HG02870 (cell line): ENCODE results near the gene TTLL6.
"Not testable (repeated sequence)": the region's sequence is repeated elsewhere in the genome, so short reads cannot be mapped to it uniquely, and the experiment has no call there.

Experiments
- ATAC-seq: cut with Tn5 transposase; IDR thresholded peaks from one replicate; pipeline ENCODE4 v1.9.1; 2021; ENCODE audit warnings: mild to moderate bottlenecking, moderate library complexity; ENCODE audit not compliant: unreplicated experiment

Gene TTLL6

DNA sequence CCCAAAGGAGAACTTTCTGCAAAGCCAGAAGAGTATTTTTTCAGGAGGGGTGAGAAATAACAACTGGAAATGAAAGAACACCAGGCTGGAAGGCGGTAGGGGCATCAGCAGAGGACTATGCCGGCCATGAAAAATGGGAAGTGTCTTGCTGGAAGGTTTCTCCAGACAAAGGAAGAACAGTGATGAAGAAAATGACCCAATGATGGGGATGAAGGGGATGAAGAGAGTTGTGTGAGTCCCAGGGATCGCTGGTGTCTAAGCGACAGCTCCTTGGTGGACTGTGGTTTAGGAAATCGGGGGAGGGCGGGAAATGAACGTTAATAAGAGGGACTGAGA, 623 bp downstream of the TTLL6 start:
- ATAC-seq: no peak

DNA sequence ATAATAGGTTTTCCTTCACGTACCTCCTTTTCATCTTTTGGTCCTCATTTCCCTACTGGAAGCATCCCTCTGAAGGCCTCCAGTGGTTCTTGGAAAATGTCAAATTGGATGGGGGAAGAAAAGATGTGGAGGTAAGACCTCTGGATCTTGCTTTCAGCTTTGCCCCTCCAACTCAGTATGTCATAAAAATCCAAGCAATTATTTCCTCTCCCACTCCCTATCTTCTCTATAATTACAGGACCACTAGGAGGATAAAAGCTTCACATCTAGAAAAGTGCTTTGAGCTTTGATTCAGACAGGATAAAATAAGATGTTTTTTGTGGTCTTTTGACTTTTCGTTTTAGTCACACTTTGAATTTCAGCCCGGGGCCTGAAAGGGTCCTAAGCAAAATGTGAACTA, 1.7 kb downstream of the TTLL6 start:
- no peak for ATAC-seq

DNA sequence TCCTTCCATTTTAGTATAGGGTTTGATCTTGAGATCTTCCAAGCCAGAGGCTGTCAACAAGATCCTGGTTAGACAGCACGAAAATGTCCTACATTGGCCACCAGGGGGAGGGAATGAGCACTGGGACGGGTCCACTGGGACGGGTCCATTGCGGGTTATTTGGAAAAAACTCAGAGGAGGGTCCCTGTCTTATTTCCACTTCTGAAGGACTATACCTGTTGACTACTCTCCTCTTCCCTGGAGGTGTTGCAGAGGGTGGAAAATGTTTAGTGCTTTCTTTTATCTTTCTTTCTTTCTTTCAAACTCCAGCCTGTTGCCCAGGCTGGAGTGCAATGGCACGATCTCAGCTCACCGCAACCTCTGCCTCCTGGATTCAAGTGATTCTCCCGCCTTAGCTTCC, 2.5 kb downstream of the TTLL6 start:
- ATAC-seq: no peak

DNA sequence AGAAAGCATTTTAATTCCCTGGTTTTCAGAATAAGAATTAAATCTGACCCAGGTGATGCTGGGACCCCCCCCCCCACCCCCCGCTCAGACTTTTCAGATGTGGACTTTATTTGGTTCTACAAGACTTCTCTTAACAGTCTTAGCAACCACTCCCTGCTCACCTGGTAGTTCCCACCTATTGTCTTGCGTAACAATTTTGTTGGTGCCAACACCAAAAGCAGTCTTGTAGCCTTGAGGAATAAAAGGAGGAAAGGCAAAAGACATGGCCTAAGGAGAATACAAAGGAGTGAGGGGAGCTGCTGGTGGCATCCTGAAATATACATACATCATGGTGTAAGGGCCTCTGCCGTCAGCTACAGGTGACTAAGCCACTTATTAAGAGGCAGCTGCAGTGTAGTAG, 5.0 kb downstream of the TTLL6 start:
- no peak for ATAC-seq

DNA sequence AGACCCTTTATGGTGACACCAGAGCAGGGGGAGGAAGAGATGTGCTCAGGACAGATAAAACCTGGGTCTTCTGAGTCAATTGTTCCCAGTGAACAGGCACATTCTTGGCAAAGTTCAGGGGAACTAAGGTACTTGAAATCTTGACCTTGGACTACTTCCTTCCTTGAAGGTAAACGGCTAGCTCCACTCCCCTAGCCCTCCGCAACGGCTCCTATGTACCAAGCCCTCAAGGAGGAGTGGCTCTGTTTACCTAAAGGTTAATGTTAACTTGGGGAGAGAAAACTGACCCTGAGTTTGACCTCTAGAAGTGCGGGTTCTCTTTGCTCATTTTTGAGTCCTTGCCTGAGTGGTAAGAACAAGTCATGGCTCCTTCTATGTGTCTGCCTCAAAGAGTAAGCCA, 7.8 kb downstream of the TTLL6 start:
- no peak for ATAC-seq

DNA sequence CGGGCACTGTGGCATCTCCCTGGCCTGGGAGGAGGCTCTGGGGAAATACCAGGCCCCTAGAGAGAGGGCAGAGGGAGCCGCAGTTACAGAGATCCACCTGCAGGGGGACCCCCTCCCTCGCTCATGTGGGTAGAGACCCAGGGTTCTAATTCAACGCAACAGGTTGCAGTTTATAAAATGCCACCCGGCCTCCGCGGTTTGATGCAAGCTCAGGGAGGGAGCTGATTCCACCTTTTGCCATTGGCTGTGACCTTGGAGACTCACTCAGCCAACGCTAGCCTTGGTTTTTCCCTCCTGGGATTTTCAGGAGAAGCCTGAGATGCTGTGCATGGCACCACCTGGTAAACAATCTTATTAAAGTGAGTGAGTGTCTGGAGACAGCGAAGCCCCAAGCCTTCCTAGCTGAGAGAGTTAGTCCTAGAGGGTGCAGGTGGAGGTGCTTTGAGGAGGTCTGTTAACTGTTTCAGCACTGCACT, 12.1 kb downstream of the TTLL6 start:
- no peak for ATAC-seq

DNA sequence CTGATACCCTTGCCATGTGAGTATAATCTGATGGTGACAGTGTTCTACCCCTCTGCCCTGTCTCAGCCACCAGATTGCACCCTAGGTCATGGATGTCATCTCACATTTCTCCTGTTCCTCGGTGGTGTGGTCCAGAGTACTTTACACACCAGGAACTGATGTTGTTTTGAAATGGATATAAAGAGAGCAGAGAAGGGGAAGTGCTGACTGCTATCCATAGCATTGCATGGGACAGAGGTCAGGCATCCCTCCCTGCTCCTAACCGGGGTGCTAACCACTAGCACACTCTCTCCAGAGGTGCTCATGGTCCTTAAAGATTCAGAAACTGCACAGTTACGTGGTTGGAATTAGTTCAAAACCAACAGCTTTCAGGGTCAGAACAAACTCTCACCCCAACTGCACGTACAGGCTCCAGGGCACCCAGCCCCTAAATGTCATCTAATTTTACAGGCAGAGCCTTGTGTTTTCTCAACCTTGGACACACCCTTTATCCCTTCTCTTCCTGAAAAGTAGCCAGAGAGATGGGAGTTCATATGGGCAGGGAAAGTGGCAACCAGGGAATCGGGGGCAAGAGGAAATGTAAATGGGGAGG, 16.3 kb downstream of the TTLL6 start:
- no peak for ATAC-seq

DNA sequence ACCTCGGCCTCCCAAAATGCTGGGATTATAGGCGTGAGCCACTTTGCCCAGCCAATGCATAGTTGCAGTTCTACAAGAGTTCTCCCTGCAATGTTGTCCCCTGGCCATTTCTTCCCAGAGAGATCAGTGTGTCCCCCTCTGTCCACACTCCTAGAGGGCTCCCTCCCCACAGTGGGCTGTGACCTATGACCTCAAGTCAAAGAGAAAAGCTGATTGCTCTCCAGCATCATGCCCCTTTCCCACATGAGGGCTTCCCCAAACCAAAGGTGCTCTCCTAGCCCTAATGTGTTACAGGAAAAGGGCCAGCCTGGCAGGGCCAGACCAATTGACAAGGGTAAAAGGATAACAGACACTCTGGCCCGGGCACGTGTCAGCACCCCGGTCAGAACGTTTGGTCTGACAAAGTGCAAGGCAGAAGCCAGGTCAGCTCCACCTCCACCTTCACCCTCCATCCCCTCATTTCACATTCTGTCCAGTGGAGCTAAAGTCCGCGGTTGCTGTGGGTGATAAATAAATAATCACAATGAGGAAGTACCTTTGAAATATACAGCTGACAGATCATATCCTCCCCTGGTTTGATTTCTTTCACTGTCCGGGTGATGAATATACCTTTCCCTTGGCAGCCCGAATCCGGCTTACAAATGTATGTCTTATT, 17.8 kb downstream of the TTLL6 start:
- ATAC-seq: no peak

DNA sequence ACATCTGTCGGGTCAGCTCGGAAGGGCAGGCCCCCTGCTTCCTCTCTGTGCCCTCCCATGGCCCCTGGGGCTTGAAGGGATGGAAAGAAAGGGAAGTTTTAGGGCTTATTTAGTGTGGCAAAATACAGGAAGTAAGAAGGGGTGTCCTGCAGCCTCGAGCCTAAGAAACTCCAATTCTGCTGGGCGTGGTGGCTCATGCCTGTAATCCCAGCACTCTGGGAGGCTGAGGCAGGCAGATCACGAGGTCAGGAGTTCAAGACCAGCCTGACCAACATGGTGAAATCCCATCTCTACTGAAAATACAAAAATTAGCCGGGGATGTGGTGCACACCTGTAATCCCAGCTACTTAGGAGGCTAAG, 20.9 kb downstream of the TTLL6 start:
- ATAC-seq: not testable (repeated sequence)

DNA sequence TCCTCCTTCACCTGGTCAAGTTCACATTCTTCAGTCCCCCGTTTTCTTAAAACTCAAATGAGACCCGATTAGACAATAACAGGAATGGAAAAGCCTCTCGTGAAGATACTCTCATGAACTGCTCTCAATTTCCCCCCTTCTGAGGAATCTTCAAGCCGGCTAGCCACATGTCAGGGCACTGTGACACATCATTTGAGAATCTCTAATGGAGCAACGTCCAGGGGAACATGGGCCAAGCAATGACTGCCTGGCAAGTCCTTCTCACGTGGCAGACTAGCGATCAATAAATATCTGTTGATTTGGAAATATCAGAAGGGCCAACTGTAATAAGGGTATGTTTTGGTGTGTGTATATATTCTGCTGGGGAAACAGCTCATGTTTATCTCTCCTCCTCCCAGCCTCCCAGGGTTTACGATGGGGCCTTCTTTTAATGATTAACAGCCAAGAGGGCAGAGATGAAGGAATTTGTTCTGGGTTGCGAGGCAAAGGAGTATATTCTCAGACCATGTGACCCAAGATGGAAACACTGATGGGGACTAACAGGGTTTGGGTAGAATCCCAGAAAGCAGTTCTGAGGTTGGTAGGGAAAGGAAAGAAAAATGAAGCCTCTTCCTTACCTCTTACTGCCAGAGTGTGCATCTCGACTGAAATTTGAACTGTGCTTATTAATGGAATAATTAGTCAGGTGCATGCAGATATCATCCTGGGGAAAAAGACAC, 21.4 kb downstream of the TTLL6 start:
- no peak for ATAC-seq

DNA sequence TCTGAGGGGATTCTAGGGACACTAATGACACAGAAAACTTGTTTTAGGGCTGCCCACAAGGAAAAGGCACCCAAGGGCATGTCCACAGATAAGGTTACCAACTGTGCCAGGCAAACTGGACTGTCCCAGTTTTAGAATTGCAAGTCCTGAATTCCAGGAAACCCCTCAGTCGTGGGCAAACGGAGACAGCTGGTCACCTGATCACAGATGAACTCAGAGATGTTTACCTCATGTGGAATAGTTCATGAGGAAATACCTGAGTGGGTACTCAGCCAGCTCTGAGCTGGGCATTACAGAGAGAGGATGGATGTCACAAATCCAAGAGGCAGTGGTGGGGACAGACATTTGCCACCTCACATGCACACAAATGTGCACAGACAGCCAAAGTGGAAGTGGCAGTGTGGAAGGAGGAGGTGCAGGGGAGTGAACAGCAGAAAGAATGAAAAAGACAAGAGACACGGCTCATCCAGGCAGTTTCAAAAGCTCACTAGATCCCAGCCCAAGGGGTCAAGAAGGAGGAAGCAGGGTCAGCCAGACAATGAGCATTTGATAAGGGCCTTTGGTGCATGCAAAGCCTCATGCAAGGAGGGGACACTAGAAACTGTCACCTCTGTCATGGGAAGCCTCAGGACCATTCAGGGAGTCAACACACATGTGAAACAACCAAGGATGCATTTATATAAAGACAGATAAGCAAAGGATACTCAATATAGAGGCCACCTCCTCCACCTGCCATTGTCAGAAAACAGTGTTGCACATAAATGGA, 24.8 kb downstream of the TTLL6 start:
- ATAC-seq: no peak

DNA sequence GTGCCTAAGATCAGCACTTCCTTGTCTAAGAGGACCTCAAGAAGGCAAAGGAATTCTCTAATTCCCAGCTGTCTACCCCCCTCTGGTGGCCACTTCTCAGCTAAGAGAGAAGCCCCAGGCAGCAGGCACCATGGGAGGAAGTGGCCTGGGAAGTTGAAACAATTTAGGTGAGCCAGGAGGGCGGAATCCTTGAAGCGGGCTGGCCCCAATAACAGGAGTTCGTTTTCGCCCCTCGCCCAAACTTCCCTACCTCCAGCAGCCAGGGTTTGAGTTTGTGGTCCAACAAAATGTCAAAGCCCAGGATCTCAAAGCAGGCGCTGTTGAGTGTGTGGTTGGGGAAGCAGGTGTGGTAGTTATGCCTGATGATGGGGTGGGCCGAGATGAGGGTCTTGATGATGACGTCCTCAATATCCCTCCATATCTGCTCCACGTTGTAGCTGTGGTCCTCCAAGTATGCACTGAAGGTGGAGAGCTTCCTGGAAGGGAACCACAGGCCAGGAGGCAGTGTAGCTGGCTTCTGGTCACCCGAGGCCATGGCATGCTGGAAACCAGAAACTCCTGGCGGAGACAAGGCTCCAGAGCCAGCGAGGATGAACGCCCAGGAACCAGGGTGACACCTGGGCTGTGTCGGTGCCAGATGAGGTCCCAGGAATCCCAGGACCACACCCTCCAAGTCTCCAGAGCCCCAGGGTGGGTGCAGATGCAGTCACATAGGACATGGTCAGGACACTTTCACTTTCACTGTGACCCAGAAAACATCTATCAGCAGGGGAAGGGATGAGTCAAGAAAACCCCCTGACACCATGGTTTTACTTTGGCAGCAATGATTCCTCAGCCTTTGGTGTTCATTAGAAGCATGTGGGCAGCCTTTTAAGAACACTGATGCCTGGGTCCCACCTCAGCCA, 25.6 kb downstream of the TTLL6 start:
- no peak for ATAC-seq

DNA sequence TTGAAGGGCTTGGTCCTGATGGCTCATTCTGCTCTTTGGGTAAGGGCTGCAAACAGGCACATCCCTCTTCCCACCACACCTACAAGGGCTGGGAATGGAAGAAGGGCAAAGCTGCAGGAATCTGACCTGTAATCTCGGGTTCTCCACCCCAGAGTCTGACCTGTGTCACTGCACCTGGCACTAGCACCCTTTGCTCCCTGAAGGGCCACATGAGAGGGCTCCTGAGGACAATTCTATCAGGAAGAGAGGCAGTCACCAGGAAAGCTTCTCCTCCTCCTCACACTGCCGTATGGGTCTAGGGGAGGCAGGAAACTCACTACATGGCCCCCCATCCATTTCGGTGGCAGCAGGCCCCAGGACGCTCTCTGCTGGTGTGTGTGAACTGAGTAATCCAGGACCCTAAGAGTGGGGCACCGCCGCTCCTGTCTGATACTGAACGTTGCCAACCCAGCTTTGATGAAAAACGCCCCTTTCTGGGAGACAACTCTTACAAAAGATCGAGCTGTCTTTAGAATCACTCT, 26.4 kb downstream of the TTLL6 start:
- ATAC-seq: no peak

DNA sequence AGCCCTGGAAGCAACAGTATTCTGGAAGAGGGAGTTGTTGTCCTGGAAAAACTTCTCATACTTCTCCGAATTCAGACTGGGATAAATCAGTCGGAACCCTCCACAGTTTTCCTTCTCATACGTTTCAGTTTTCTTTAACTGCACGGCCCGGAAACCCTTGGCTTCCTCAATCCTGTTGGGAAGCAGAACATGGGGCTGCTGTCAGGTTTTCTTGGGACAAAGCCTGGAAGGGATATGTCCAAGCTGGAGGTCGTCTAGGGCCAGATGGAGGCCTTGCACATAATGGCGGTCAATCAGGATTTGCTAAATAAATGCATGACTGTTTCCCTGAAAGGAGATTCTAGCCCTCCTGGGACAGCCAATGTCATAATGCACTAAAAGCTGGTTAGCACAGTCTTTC, 29.2 kb downstream of the TTLL6 start:
- ATAC-seq: no peak

DNA sequence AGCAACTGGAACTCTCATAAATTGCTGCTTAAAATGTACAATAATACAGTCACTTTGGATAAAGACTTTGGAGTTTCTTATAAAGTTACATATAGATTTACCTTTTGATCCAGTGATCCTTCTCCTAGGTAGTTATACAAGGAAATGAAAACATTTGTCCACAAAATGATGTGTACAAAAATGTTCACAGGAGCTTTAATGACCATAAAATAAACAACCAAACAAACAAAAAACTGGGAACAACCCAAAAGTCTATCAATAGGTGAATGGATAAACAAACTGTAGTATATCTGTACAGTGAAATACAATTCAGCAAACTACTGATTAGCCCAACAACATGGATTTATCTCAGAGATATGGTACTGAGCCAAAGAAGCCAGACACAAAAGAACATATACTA, 37.6 kb downstream of the TTLL6 start:
- no peak for ATAC-seq

DNA sequence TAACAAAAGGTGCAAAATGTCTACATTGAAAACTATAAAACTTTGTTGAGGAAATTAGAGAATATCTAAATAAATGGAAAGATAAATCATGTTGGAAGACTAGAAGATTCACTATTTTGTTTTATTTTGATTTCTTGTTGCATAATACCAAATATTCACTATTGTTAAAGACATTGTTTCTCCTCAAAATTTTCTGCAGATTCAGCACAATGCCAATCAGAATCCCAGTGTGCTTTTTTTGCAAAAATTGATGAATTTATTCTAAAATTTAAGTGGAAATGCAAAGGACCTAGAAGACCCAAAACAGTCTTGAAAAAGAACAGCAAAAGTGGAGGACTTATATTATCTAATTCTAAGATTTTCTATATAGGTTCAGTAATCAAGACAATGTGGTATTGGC, 40.4 kb downstream of the TTLL6 start:
- ATAC-seq: no peak

DNA sequence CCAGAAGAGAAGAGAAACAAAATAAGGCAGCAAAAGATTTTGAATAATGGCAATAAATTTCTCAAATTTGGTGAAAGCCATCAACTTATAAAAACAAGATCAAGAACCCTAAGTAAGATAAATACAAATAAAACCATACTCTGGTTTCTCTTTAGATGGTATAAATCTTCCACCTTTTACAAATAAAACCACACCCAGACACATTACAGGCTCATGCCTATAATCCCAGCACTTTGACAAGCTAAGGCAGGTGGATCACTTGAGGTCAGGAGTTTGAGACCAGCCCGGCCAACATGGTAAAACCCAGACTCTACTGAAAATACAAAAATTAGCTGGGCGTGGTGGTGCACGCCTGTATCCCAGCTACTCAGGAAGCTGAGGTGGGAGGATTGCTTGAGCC, 43.8 kb downstream of the TTLL6 start:
- ATAC-seq: no peak

DNA sequence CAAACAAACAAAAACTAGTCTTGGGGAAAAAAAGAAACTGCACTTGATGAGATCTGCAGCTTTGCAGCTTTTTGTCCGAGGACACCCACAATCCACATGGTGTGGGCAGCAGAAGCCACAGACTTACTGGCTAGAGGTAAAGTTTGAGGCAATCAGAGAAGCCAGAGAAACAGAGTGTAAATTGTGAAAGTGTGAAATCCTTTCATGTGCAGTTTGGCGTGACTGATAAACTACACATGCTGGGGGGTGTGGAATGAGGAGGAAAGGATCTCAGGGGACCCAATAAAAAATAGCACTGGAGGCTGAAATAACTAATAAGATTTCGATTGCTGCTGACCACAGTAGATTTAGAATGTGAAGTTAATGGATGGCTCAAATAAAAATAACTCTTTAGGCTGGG, 46.1 kb downstream of the TTLL6 start:
- no peak for ATAC-seq

DNA sequence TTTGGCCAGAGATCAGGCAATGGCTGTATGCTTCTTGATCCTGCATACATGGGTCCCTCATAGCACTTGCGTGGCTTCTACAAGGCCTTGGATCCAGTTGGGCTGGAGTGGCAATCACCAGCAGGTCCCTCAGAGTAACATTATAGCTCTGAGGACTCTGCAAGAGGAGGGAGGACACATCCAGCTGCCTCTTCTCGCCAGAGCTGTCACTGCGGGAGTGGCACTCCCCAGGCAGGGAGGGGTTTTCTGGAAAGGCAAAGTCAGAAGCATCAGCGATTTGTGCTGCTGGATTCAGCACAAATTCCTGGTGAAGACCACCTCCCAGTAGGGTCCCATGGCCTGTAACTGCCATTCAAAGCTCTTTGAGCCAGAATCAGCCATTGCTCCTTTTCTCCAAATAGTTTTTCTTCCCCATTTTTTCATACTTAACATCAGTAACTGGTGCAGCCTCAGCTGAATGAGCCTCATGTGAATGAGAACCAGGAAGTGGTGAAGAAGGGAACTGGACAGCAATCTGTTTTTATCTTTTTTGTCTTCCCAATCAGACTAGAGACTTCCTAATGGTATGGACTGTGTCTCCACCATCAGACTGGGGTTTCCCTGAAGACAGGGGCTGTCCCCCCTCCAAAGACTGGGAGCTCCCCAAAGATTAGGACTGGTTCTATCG, 47.9 kb downstream of the TTLL6 start:
- ATAC-seq: no peak

DNA sequence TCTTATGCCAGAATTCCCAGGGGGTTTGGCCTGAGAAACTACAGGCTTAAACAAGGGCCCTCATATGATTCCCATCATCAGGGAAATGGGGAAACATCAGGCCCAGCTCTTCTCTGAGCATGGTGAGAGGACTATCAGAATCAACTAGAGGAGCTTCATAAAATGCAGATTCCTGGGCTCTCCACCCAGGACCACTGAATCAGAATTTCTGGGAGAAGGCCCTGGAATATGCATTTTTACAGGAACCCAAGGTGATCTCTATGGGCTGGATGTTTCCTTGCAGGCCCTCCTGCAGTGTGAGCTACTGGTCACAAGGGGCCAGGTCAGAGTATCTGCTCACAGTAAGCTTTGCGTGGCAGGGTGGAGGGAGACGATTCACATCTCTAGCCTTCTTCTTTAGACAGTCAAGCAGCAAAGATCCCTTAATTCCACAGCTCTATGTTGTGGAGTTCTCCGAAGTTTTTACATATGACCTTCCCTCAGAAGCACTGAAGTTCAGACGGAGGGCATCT, 49.7 kb downstream of the TTLL6 start:
- ATAC-seq: no peak
